ENCODE measurements around the gene HNRNPUL1. TPM values are rescaled to one million over a fixed set of nuclear protein-coding genes. Genes with fewer than 3 reads are reported as not detected.
A peak's percentile ranks its signal among the peaks of the same experiment; 100 is the strongest.

HNRNPUL1 gene
- total and polyA plus RNA-seq, 10 of the 15 experiments (the other 5 are each of a cell fraction or from before 2014, with no cell fraction given) = 11.1 to 276 (median 117) TPM

- ChIA-PET SMC1A (ENCODE audit: uncharacterized antibody, unreplicated experiment) (interaction anchor here (0.7 to 5.5 kb wide), 8 partner anchors 12 to 99 kb away, joined by 3 to 34 read pairs (median 5); partner anchors contain the start of gene B9D2), RAD21 (ENCODE audit: unreplicated experiment) (interaction anchor here (0.6 to 5.3 kb wide), 5 partner anchors 32 to 99 kb away, joined by 3 to 42 read pairs (median 18); partner anchors contain the start of genes B9D2 and CCDC97), CTCF (interaction anchor here (1.0 to 5.7 kb wide), 4 partner anchors 32 to 98 kb away, joined by 3 to 84 read pairs (median 10); partner anchors contain the start of genes B9D2 and CCDC97), POLR2A (interaction anchor here (0.5 to 2.8 kb wide), 6 partner anchors 12 to 487 kb away, joined by 3 to 13 read pairs (median 4); partner anchors contain the start of gene RAB4B)
- Histone ChIP-seq H3K27me3 (replicated peaks in 1 of 2; ENCODE audit: control insufficient read depth in 2 of 2, insufficient read depth in 2 of 2, low read length in 1 of 2) (no peaks in the 10 kb centered on the region), H3K4me1 (ENCODE audit: control insufficient read depth, insufficient read depth, low read length) (no peaks in the 10 kb centered on the region), H3K9ac (ENCODE audit: control insufficient read depth, insufficient read depth, low read length) (peak overlapping the region; percentile 100), H3K79me2 (ENCODE audit: control insufficient read depth, insufficient read depth, low read length) (peaks cover 55% of the 10 kb centered on the region), H3K4me3 (peak overlapping the region; percentile 95), H4K20me1 (ENCODE audit: control insufficient read depth, insufficient read depth) (no peaks in the 10 kb centered on the region), H3K27ac (ENCODE audit: control insufficient read depth, insufficient read depth) (peak overlapping the region; percentile 100), H3K36me3 (ENCODE audit: control insufficient read depth in 2 of 2, insufficient read depth in 2 of 2, low read length in 1 of 2) (peaks cover 5 to 12% of the 10 kb centered on the region in 2 experiments), H3K9me3 (replicated peaks; ENCODE audit: control insufficient read depth, insufficient read depth, low read length) (no peaks in the 10 kb centered on the region), H2AFZ (ENCODE audit: control insufficient read depth, low read depth, low read length) (no peak overlapping the region), H3K4me2 (ENCODE audit: control insufficient read depth, insufficient read depth) (peak overlapping the region; percentile 82)
- intact Hi-C loops (cut with micrococcal nuclease; ENCODE audit: unreplicated experiment) (no loop called here), in situ Hi-C loops (cut with MboI) (no loop called here)
- 1% methylated on average over 17 of the region's 17 CpGs for WGBS (ENCODE audit: insufficient coverage, insufficient replicate concordance, low lambda C conversion rate, missing lambda C conversion rate)
- TF ChIP-seq PML (IDR thresholded peaks at IDR 0.05; ENCODE audit: low read length) = 0 out of 2 replicates have a peak, but pooled peaks have one; percentile 3
- no peak for TF ChIP-seq SKIL (IDR thresholded peaks at IDR 0.05; ENCODE audit: low read depth, poor library complexity, severe bottlenecking)
- TF ChIP-seq TAF1 (IDR thresholded peaks at IDR 0.05; ENCODE audit: borderline replicate concordance, low read depth, low read length) = 0 out of 2 replicates have a peak, but pooled peaks have one; percentile 35
- TF ChIP-seq SMAD5 (IDR thresholded peaks at IDR 0.05; ENCODE audit: low read depth) = no peak
- 0 out of 2 replicates have a peak, but pooled peaks have one; percentile 29 for TF ChIP-seq CHD1 (IDR thresholded peaks at IDR 0.05; ENCODE audit: low read depth, low read length)
- TF ChIP-seq POLR2AphosphoS5 (IDR thresholded peaks at IDR 0.05; ENCODE audit: low read length) = 0 out of 2 replicates have a peak, but pooled peaks have one; percentile 10
- no peak for ATAC-seq
- BruUV-seq (replicated peaks) = TSS peak; percentile 6
- no peak for FAIRE-seq
- DNase-seq (ENCODE audit: low read depth, low spot score) = no peak
Measured at GRCh38 chr19:41265395-41266153, 1.4 kb downstream of the HNRNPUL1 start.
